Stomach (tissue), 4 donors: ENCODE data around the gene ETFDH.

Experiments used
- EP300 ChIP-seq: sonication (generic); formaldehyde crosslinking; IDR thresholded peaks from one replicate; pipeline ENCODE4 v1.6.1; 2017; ENCODE audit warnings: antibody characterized with exemption
- POLR2A ChIP-seq, 4 donors: fragments of 450-650 bp; IDR thresholded peaks; one replicate each; pipeline ENCODE4 v1.6.1; 2016; ENCODE audit warnings: antibody characterized with exemption in 4 of 4, control low read depth in 2 of 4, mild to moderate bottlenecking in 1 of 4, moderate library complexity in 1 of 4
- POLR2AphosphoS5 ChIP-seq, 3 donors: sonication (generic); formaldehyde crosslinking; IDR thresholded peaks; one replicate each; pipeline ENCODE4 v1.6.1; 2016; ENCODE audit warnings: antibody characterized with exemption in 3 of 3
- TF ChIP-seq, protein P1 (sequence below), 7 experiments: fragments of 450-650 bp in 4 of 7; fragments of 200-600 bp in 3 of 7; sonication (generic) in 3 of 7; IDR thresholded peaks; one replicate each; pipeline ENCODE4 v1.5.1; 2016 to 2019; ENCODE audit warnings: antibody characterized with exemption in 7 of 7, control low read depth in 2 of 7, mild to moderate bottlenecking in 1 of 7

DNA sequence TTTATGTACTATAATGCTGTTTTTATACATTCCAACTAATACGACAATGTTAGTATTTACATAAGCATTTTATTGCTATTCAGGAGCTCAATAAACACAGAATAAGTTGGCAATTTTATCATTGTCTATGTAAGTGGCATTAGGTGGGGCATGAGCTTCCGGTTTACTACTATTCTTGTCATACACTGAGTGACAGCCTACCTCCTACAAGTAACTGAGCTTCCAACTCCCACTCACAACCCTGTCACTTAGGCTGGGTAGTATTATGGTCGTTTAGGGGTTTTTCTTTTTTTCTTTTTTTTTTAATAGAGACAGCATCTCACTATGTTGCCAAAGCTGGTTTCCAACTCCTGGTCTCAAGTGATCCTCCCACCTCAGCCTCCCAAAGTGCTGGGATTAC is 43.7 kb downstream of the ETFDH start:
- TF ChIP-seq POLR2A (IDR thresholded peaks at IDR 0.05) (no peak), POLR2AphosphoS5 (IDR thresholded peaks at IDR 0.05) (no peak), EP300 (no peak)
- TF ChIP-seq, protein P1, sequence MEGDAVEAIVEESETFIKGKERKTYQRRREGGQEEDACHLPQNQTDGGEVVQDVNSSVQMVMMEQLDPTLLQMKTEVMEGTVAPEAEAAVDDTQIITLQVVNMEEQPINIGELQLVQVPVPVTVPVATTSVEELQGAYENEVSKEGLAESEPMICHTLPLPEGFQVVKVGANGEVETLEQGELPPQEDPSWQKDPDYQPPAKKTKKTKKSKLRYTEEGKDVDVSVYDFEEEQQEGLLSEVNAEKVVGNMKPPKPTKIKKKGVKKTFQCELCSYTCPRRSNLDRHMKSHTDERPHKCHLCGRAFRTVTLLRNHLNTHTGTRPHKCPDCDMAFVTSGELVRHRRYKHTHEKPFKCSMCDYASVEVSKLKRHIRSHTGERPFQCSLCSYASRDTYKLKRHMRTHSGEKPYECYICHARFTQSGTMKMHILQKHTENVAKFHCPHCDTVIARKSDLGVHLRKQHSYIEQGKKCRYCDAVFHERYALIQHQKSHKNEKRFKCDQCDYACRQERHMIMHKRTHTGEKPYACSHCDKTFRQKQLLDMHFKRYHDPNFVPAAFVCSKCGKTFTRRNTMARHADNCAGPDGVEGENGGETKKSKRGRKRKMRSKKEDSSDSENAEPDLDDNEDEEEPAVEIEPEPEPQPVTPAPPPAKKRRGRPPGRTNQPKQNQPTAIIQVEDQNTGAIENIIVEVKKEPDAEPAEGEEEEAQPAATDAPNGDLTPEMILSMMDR (IDR thresholded peaks at IDR 0.05): no peak
